ENCODE data around the gene GAS7.

Gene GAS7

GRCh38 chr17:10127819-10128425 lies 70.5 kb downstream of the GAS7 start:
- no peak for DNase-seq

GRCh38 chr17:10126616-10127501 lies 71.5 kb downstream of the GAS7 start:
- peak in 1 of 2 experiments; percentile 11 for DNase-seq

GRCh38 chr17:10126276-10126615 lies 72.2 kb downstream of the GAS7 start:
- DNase-seq: no peak

- no peak for DNase-seq
Observed at GRCh38 chr17:10125531-10126275, 72.7 kb downstream of the GAS7 start.

GRCh38 chr17:10123093-10123492 lies 75.3 kb downstream of the GAS7 start:
- no peak for DNase-seq

- no peak for DNase-seq
Observed at GRCh38 chr17:10121971-10122707, 76.3 kb downstream of the GAS7 start.

- no peak for DNase-seq
Observed at GRCh38 chr17:10120749-10121148, 77.7 kb downstream of the GAS7 start.

GRCh38 chr17:10120109-10120485 lies 78.3 kb downstream of the GAS7 start:
- DNase-seq: no peak

- no peak for DNase-seq
Observed at GRCh38 chr17:10119203-10120108, 79.0 kb downstream of the GAS7 start.

GRCh38 chr17:10118788-10119130 lies 79.6 kb downstream of the GAS7 start:
- DNase-seq: no peak

GRCh38 chr17:10117581-10118001 lies 80.8 kb downstream of the GAS7 start:
- no peak for DNase-seq

GRCh38 chr17:10116753-10117420 lies 81.5 kb downstream of the GAS7 start:
- DNase-seq: no peak

GRCh38 chr17:10116267-10116666 lies 82.1 kb downstream of the GAS7 start:
- no peak for DNase-seq

- DNase-seq: no peak
Observed at GRCh38 chr17:10115536-10115932, 82.9 kb downstream of the GAS7 start.

- peak; percentile 5 to 23 for DNase-seq
Observed at GRCh38 chr17:10114931-10115535, 83.4 kb downstream of the GAS7 start.

GRCh38 chr17:10112962-10113361 lies 85.4 kb downstream of the GAS7 start:
- no peak for DNase-seq

GRCh38 chr17:10111907-10112452 lies 86.4 kb downstream of the GAS7 start:
- no peak for DNase-seq

- DNase-seq: no peak
Observed at GRCh38 chr17:10109146-10109545, 89.3 kb downstream of the GAS7 start.

GRCh38 chr17:10107316-10108165 lies 90.9 kb downstream of the GAS7 start:
- DNase-seq: no peak

GRCh38 chr17:10106067-10106466 lies 92.3 kb downstream of the GAS7 start:
- no peak for DNase-seq
